ENCODE results near the gene PPP1R7.

The PPP1R7 gene

GRCh38 chr2:241149925-241150659, at the start of gene PPP1R7:
Gene PPP1R7 (plus strand): TSS chr2:241150467. CDS start chr2:241150496, 29 bp downstream.
- H3K9me3 ChIP-seq (ENCODE audit: control insufficient read depth, insufficient read depth, low read depth, low read length) = no peaks in the 10 kb centered on the region
- H3K4me3 ChIP-seq (ENCODE audit: low read depth, low read length) = peak within 1 kb of the TSS; percentile 94
- H3K36me3 ChIP-seq (ENCODE audit: control insufficient read depth in 2 of 2, insufficient read depth in 1 of 2, low read length in 2 of 2) = peaks cover 0 to 20% of the 10 kb centered on the region in 2 experiments; a peak in 2 of 3 replicates
- H3K4me1 ChIP-seq (ENCODE audit: control insufficient read depth, insufficient read depth, low read length) = no peaks in the 10 kb centered on the region
- ChIA-PET POLR2A (interaction anchor here (0.6 to 2.7 kb wide), 15 partner anchors 9 to 552 kb away, joined by 3 to 13 read pairs (median 3); partner anchors contain the start of genes ING5 and MTERF4), CTCF (interaction anchor here (0.9 kb wide), 1 partner anchor 139 kb away, joined by 3 read pairs; no protein-coding TSS in a partner anchor)
- peak within 1 kb of the TSS; percentile 73; the same call in 1 of the 2 replicates for H3K27ac ChIP-seq (ENCODE audit: extremely low read depth, low read depth, low read length)
- TF ChIP-seq GFI1B (tag by site-specific recombination; IDR thresholded peaks at IDR 0.05) (no peak), ZNF558 (tag by site-specific recombination; IDR thresholded peaks at IDR 0.05) (no peak), ZNF211 (tag by site-specific recombination; IDR thresholded peaks at IDR 0.05; ENCODE audit: low read depth) (no peak), ZNF600 (tag by site-specific recombination; IDR thresholded peaks at IDR 0.05) (peak; percentile 97), ZNF768 (tag by site-specific recombination; IDR thresholded peaks at IDR 0.05) (peak; percentile 47; the same call in 1 of the 2 replicates), ZNF585B (tag by site-specific recombination; IDR thresholded peaks at IDR 0.05) (0 out of 2 replicates have a peak, but pooled peaks have one; percentile 14), ZFP69B (tag by site-specific recombination; IDR thresholded peaks at IDR 0.05) (peak; percentile 57; the same call in 1 of the 2 replicates), ZNF777 (tag by site-specific recombination; IDR thresholded peaks at IDR 0.05; ENCODE audit: borderline replicate concordance) (0 out of 2 replicates have a peak, but pooled peaks have one; percentile 60), ZSCAN23 (tag by site-specific recombination; IDR thresholded peaks at IDR 0.05) (no peak), ZNF335 (tag by site-specific recombination; conservative IDR thresholded peaks at IDR 0.05) (peak; percentile 96), PRDM2 (tag by site-specific recombination; IDR thresholded peaks at IDR 0.05; ENCODE audit: borderline replicate concordance) (no peak), TCF7L2 (IDR thresholded peaks at IDR 0.05; ENCODE audit: borderline replicate concordance, low read depth, low read length) (no peak), ZNF37A (tag by site-specific recombination; IDR thresholded peaks at IDR 0.05) (0 out of 2 replicates have a peak, but pooled peaks have one; percentile 7), YY1 (tag by site-specific recombination; IDR thresholded peaks at IDR 0.05) (peak; percentile 79), ZNF580 (tag by site-specific recombination; IDR thresholded peaks at IDR 0.05) (peak; percentile 77), HOXA7 (CRISPR knock-in tag; IDR thresholded peaks at IDR 0.05; ENCODE audit: borderline replicate concordance) (no peak), ZNF76 (tag by site-specific recombination; IDR thresholded peaks at IDR 0.05; ENCODE audit: borderline replicate concordance, low read depth) (peak; percentile 93), HIC1 (tag by site-specific recombination; IDR thresholded peaks at IDR 0.05) (no peak), ELK4 (IDR thresholded peaks at IDR 0.05; ENCODE audit: borderline replicate concordance, low read depth, low read length) (peak; percentile 64; the same call in 1 of the 2 replicates), ZBTB7A (tag by site-specific recombination; IDR thresholded peaks at IDR 0.05; ENCODE audit: low read depth) (peak; percentile 85; the same call in 1 of the 2 replicates), ZNF792 (tag by site-specific recombination; IDR thresholded peaks at IDR 0.05) (0 out of 2 replicates have a peak, but pooled peaks have one; percentile 24), ZNF530 (tag by site-specific recombination; IDR thresholded peaks at IDR 0.05; ENCODE audit: low read depth) (no peak), ZNF785 (tag by site-specific recombination; IDR thresholded peaks at IDR 0.05) (peak; percentile 77; the same call in 1 of the 2 replicates), ZNF692 (tag by site-specific recombination; IDR thresholded peaks at IDR 0.05) (peak; percentile 35; the same call in 1 of the 2 replicates)
